ENCODE data around the gene PDSS1.

DNA sequence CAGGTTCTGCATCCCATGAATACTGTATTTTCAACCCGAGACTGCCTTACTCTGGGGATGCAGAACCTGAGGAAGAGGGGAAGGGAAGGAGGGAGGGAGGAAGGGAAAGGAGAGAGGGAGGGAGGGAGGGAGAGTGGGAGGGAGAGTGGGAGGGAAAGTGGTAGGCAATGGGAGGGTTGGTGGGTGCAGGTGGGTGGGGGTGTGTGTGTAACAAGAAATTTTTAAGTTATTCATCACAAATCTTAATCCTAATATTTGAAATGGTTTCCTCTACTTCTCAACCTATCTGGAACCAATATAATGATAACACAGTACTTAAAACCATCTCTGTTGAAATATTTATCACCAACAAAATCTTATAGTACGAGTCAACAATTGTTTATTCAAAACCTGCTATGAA, 68.0 kb downstream of the PDSS1 start:
- TF ChIP-seq, protein P1, sequence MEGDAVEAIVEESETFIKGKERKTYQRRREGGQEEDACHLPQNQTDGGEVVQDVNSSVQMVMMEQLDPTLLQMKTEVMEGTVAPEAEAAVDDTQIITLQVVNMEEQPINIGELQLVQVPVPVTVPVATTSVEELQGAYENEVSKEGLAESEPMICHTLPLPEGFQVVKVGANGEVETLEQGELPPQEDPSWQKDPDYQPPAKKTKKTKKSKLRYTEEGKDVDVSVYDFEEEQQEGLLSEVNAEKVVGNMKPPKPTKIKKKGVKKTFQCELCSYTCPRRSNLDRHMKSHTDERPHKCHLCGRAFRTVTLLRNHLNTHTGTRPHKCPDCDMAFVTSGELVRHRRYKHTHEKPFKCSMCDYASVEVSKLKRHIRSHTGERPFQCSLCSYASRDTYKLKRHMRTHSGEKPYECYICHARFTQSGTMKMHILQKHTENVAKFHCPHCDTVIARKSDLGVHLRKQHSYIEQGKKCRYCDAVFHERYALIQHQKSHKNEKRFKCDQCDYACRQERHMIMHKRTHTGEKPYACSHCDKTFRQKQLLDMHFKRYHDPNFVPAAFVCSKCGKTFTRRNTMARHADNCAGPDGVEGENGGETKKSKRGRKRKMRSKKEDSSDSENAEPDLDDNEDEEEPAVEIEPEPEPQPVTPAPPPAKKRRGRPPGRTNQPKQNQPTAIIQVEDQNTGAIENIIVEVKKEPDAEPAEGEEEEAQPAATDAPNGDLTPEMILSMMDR (IDR thresholded peaks at IDR 0.05), result no peak
- no peak for TF ChIP-seq POLR2A (IDR thresholded peaks at IDR 0.05)
